ENCODE data around the gene NKD1. TPM values are rescaled to one million over a fixed set of nuclear protein-coding genes. Genes with fewer than 3 reads are reported as not detected.

Gene NKD1
- total and polyA plus RNA-seq, 2 donors (not counting 1 experiment from before 2014, with no cell fraction given): 0.16 to 1.9 TPM

- WGBS (ENCODE audit: insufficient coverage): 94% methylated on average over 7 of the region's 7 CpGs
- no peak for ATAC-seq (ENCODE audit: low read depth)
- H3K9ac ChIP-seq (ENCODE audit: low read length): no peak overlapping the region
- H3K36me3 ChIP-seq (replicated peaks in 1 of 2; ENCODE audit: control extremely low read depth in 1 of 2, control insufficient read depth in 1 of 2, extremely low read depth in 1 of 2, insufficient read depth in 2 of 2, low read length in 1 of 2): no peaks in the 10 kb centered on the region
- no peak overlapping the region for H3K27ac ChIP-seq (ENCODE audit: low read length in 2 of 2)
- Mint-ChIP-seq H3K9me3 (ENCODE audit: insufficient read depth) (no peaks in the 10 kb centered on the region), H3K27ac (no peak overlapping the region), H3K27me3 (peaks cover 3% of the 10 kb centered on the region), H3K4me1 (no peaks in the 10 kb centered on the region), H3K4me3 (no peak overlapping the region)
- TF ChIP-seq CTCF (IDR thresholded peaks at IDR 0.05) (no peak), EZH2 (IDR thresholded peaks at IDR 0.05; ENCODE audit: borderline replicate concordance, insufficient read depth, low read depth, low read length, poor library complexity, severe bottlenecking) (no peak)
- H2AFZ ChIP-seq (ENCODE audit: insufficient read depth, low read depth, low read length, poor library complexity, severe bottlenecking): no peak overlapping the region
- ChIA-PET CTCF (no interaction called here), POLR2A (no interaction called here)
- H3K4me2 ChIP-seq (replicated peaks; ENCODE audit: low read depth, low read length, poor library complexity, severe bottlenecking): no peak overlapping the region
- DNase-seq: no peak
- intact Hi-C loops (cut with micrococcal nuclease): no loop called here
- no peak overlapping the region for H3K4me3 ChIP-seq (ENCODE audit: control extremely low read depth in 1 of 5, extremely low read depth in 1 of 5, insufficient read depth in 1 of 5, low read depth in 2 of 5, low read length in 4 of 5)
- H3K4me1 ChIP-seq (ENCODE audit: control insufficient read depth in 2 of 2, insufficient read depth in 2 of 2, low read length in 2 of 2): no peaks in the 10 kb centered on the region
- no peaks in the 10 kb centered on the region for H3K79me2 ChIP-seq (ENCODE audit: control insufficient read depth, insufficient read depth, low read length)
- H3K9me3 ChIP-seq (ENCODE audit: control extremely low read depth in 1 of 3, control insufficient read depth in 2 of 3, insufficient read depth in 1 of 3, low read length in 2 of 3): no peaks in the 10 kb centered on the region
- no peaks in the 10 kb centered on the region for H4K20me1 ChIP-seq (ENCODE audit: control insufficient read depth, insufficient read depth, low read length, poor library complexity, severe bottlenecking)
- H3K27me3 ChIP-seq (replicated peaks in 1 of 4; ENCODE audit: control extremely low read depth in 1 of 4, control insufficient read depth in 3 of 4, insufficient read depth in 4 of 4, low read length in 3 of 4): peaks cover 0 to 2% (median 1%) of the 10 kb centered on the region in 4 experiments
Observed at GRCh38 chr16:50572700-50573099, 24.5 kb downstream of the NKD1 start.

GRCh38 chr16:50573279-50573678, 25.1 kb downstream of the NKD1 start:
- H3K4me1 Mint-ChIP-seq: peaks cover 4% of the 10 kb centered on the region
- H3K27ac Mint-ChIP-seq: no peak overlapping the region
- DNase-seq (no peak), ATAC-seq (ENCODE audit: low read depth) (no peak)
- no peak overlapping the region for H3K9ac ChIP-seq (ENCODE audit: low read length)
- H4K20me1 ChIP-seq (ENCODE audit: control insufficient read depth, insufficient read depth, low read length, poor library complexity, severe bottlenecking): no peaks in the 10 kb centered on the region
- intact Hi-C loops (cut with micrococcal nuclease): no loop called here
- no peak overlapping the region for H3K4me2 ChIP-seq (replicated peaks; ENCODE audit: low read depth, low read length, poor library complexity, severe bottlenecking)
- ChIA-PET POLR2A (no interaction called here), CTCF (no interaction called here)
- no peak overlapping the region for H2AFZ ChIP-seq (ENCODE audit: insufficient read depth, low read depth, low read length, poor library complexity, severe bottlenecking)
- no peak overlapping the region for H3K4me3 ChIP-seq (ENCODE audit: control extremely low read depth in 1 of 5, extremely low read depth in 1 of 5, insufficient read depth in 1 of 5, low read depth in 2 of 5, low read length in 4 of 5)
- peaks cover 1 to 3% of the 10 kb centered on the region in 2 donors for H3K4me1 ChIP-seq (ENCODE audit: control insufficient read depth in 2 of 2, insufficient read depth in 2 of 2, low read length in 2 of 2)
- H3K9me3 ChIP-seq (ENCODE audit: control extremely low read depth in 1 of 3, control insufficient read depth in 2 of 3, insufficient read depth in 1 of 3, low read length in 2 of 3): no peaks in the 10 kb centered on the region
- no peak overlapping the region for H3K4me3 Mint-ChIP-seq
- H3K36me3 ChIP-seq (replicated peaks in 1 of 2; ENCODE audit: control extremely low read depth in 1 of 2, control insufficient read depth in 1 of 2, extremely low read depth in 1 of 2, insufficient read depth in 2 of 2, low read length in 1 of 2): no peaks in the 10 kb centered on the region
- H3K79me2 ChIP-seq (ENCODE audit: control insufficient read depth, insufficient read depth, low read length): no peaks in the 10 kb centered on the region
- H3K27me3 Mint-ChIP-seq: peaks cover 3% of the 10 kb centered on the region
- TF ChIP-seq CTCF (IDR thresholded peaks at IDR 0.05): no peak
- TF ChIP-seq EZH2 (IDR thresholded peaks at IDR 0.05; ENCODE audit: borderline replicate concordance, insufficient read depth, low read depth, low read length, poor library complexity, severe bottlenecking): no peak
- no peaks in the 10 kb centered on the region for H3K9me3 Mint-ChIP-seq (ENCODE audit: insufficient read depth)
- no peak overlapping the region for H3K27ac ChIP-seq (ENCODE audit: low read length in 2 of 2)
- WGBS (ENCODE audit: insufficient coverage): 100% methylated on average over 5 of the region's 5 CpGs
- H3K27me3 ChIP-seq (replicated peaks in 1 of 4; ENCODE audit: control extremely low read depth in 1 of 4, control insufficient read depth in 3 of 4, insufficient read depth in 4 of 4, low read length in 3 of 4): peaks cover 0 to 2% (median 1%) of the 10 kb centered on the region in 4 experiments
